ENCODE results near the gene C16orf86.

C16orf86 gene

GRCh38 chr16:67653128-67653788, 13.4 kb upstream of the C16orf86 start:
- in situ Hi-C loops (cut with MboI; ENCODE audit: low sequenced_read_pairs), result no loop called here

GRCh38 chr16:67653789-67654402, 12.7 kb upstream of the C16orf86 start:
- in situ Hi-C loops (cut with MboI; ENCODE audit: low sequenced_read_pairs), result no loop called here

GRCh38 chr16:67654403-67654911, 12.2 kb upstream of the C16orf86 start:
- in situ Hi-C loops (cut with MboI; ENCODE audit: low sequenced_read_pairs), result no loop called here

- in situ Hi-C loops (cut with MboI; ENCODE audit: low sequenced_read_pairs), result no loop called here
Observed at GRCh38 chr16:67655363-67655762, 11.3 kb upstream of the C16orf86 start.

- in situ Hi-C loops (cut with MboI; ENCODE audit: low sequenced_read_pairs), result no loop called here
Observed at GRCh38 chr16:67656344-67657016, 10.1 kb upstream of the C16orf86 start.

GRCh38 chr16:67657017-67657608, 9.5 kb upstream of the C16orf86 start:
- in situ Hi-C loops (cut with MboI; ENCODE audit: low sequenced_read_pairs), result no loop called here

- in situ Hi-C loops (cut with MboI; ENCODE audit: low sequenced_read_pairs), result no loop called here
Observed at GRCh38 chr16:67657751-67658518, 8.7 kb upstream of the C16orf86 start.

- in situ Hi-C loops (cut with MboI; ENCODE audit: low sequenced_read_pairs), result no loop called here
Observed at GRCh38 chr16:67658849-67659674, 7.6 kb upstream of the C16orf86 start.

- in situ Hi-C loops (cut with MboI; ENCODE audit: low sequenced_read_pairs), result no loop called here
Observed at GRCh38 chr16:67659675-67660563, 6.7 kb upstream of the C16orf86 start, which contains the start of gene ACD. Gene ACD, minus strand, starts transcription at chr16:67660260. Its CDS starts 40 bp downstream, at chr16:67660220.

- in situ Hi-C loops (cut with MboI; ENCODE audit: low sequenced_read_pairs), result no loop called here
Observed at GRCh38 chr16:67660564-67661028, 6.0 kb upstream of the C16orf86 start, which contains the start of gene PARD6A. Gene PARD6A, plus strand, starts transcription at chr16:67660960. Its CDS starts 79 bp downstream, at chr16:67661039.

GRCh38 chr16:67661101-67661761, 5.4 kb upstream of the C16orf86 start:
- in situ Hi-C loops (cut with MboI; ENCODE audit: low sequenced_read_pairs), result no loop called here

- in situ Hi-C loops (cut with MboI; ENCODE audit: low sequenced_read_pairs), result no loop called here
Observed at GRCh38 chr16:67661886-67662652, 4.5 kb upstream of the C16orf86 start.

- in situ Hi-C loops (cut with MboI; ENCODE audit: low sequenced_read_pairs), result no loop called here
Observed at GRCh38 chr16:67662653-67663010, 4.0 kb upstream of the C16orf86 start.

- in situ Hi-C loops (cut with MboI; ENCODE audit: low sequenced_read_pairs), result no loop called here
Observed at GRCh38 chr16:67663151-67663876, 3.3 kb upstream of the C16orf86 start.

GRCh38 chr16:67663877-67664222, 2.8 kb upstream of the C16orf86 start:
- in situ Hi-C loops (cut with MboI; ENCODE audit: low sequenced_read_pairs), result no loop called here

- in situ Hi-C loops (cut with MboI; ENCODE audit: low sequenced_read_pairs), result no loop called here
Observed at GRCh38 chr16:67664258-67664657, 2.4 kb upstream of the C16orf86 start.

- in situ Hi-C loops (cut with MboI; ENCODE audit: low sequenced_read_pairs), result no loop called here
Observed at GRCh38 chr16:67664871-67665270, 1.7 kb upstream of the C16orf86 start.
